B cell (primary cell): Measurements from ENCODE around the gene CERS2. TPM values are rescaled to one million over a fixed set of nuclear protein-coding genes. Genes with fewer than 3 reads are reported as not detected.

Experiments
- ATAC-seq: fragments of 200-7000 bp; cut with Tn5 transposase; one replicate; pipeline ENCODE4 v1.10.0; 2021; ENCODE audit warnings: low read depth, mild to moderate bottlenecking, moderate number of reproducible peaks, moderate library complexity
- CTCF ChIA-PET: fragments of 350-600 bp; sonication (Branson Sonifier 250); formaldehyde crosslinking; loops from one replicate; lab custom pipeline; 2021; ENCODE audit warnings: antibody characterized with exemption, inconsistent platforms; lab: Charles Lee
- POLR2A ChIA-PET: fragments of 350-600 bp; sonication (Branson Sonifier 250); formaldehyde crosslinking; loops from one replicate; lab custom pipeline; 2021; ENCODE audit warnings: antibody characterized with exemption; lab: Charles Lee
- DNase-seq: peaks from one replicate; pipeline ENCODE4 v3.0.0; 2013
- H2AFZ ChIP-seq: 2 replicates; pipeline ENCODE4 v1.6.1; 2012; ENCODE audit warnings: mild to moderate bottlenecking, low read depth, low read length; ENCODE audit not compliant: insufficient read depth, poor library complexity, severe bottlenecking
- H3K27ac ChIP-seq, 2 donors: 1 replicate in 1 of 2; 2 replicates in 1 of 2; pipeline ENCODE4 v1.5.1; 2012 to 2013; ENCODE audit warnings: low read length in 2 of 2, mild to moderate bottlenecking in 2 of 2, moderate library complexity in 1 of 2
- H3K27me3 ChIP-seq, 4 experiments: fragments of 200-600 bp in 1 of 4; sonication (generic) in 1 of 4; replicated peaks in 1 of 4; 1 replicate in 2 of 4; 2 replicates in 2 of 4; pipeline versions ENCODE4 v1.6.1 to v1.7.0; 2013 to 2016; ENCODE audit warnings: low read length in 3 of 4, mild to moderate bottlenecking in 2 of 4, mixed read lengths in 1 of 4, moderate library complexity in 1 of 4; ENCODE audit not compliant: insufficient read depth in 4 of 4, control insufficient read depth in 3 of 4; ENCODE audit errors: control extremely low read depth in 1 of 4
- H3K36me3 ChIP-seq, 2 experiments: replicated peaks in 1 of 2; 1 replicate in 1 of 2; 2 replicates in 1 of 2; pipeline versions ENCODE4 v1.6.1 to v1.7.1; 2013; ENCODE audit warnings: low read length in 1 of 2; ENCODE audit not compliant: insufficient read depth in 2 of 2, control insufficient read depth in 1 of 2; ENCODE audit errors: control extremely low read depth in 1 of 2, extremely low read depth in 1 of 2
- H3K4me1 ChIP-seq, 2 donors: fragments of 200-600 bp in 1 of 2; sonication (generic) in 1 of 2; 1 replicate in 1 of 2; 2 replicates in 1 of 2; pipeline versions ENCODE4 v1.5.1 to v1.6.1; 2013 to 2017; ENCODE audit warnings: low read length in 2 of 2; ENCODE audit not compliant: control insufficient read depth in 2 of 2, insufficient read depth in 2 of 2
- H3K4me2 ChIP-seq: replicated peaks from 2 replicates; pipeline ENCODE3; 2012; ENCODE audit warnings: mild to moderate bottlenecking, low read depth, low read length; ENCODE audit not compliant: poor library complexity, severe bottlenecking
- H3K4me3 ChIP-seq, 5 experiments: fragments of 200-600 bp in 1 of 5; sonication (generic) in 1 of 5; 1 replicate in 3 of 5; 2 replicates in 2 of 5; pipeline versions ENCODE4 v1.5.1 to v1.7.0; 2011 to 2016; ENCODE audit warnings: low read length in 4 of 5, mild to moderate bottlenecking in 4 of 5, low read depth in 2 of 5, control low read depth in 1 of 5, moderate library complexity in 1 of 5; ENCODE audit not compliant: insufficient read depth in 1 of 5; ENCODE audit errors: control extremely low read depth in 1 of 5, extremely low read depth in 1 of 5
- H3K79me2 ChIP-seq: fragments of 200-600 bp; sonication (generic); one replicate; pipeline ENCODE4 v1.6.0; 2016; ENCODE audit warnings: low read length; ENCODE audit not compliant: control insufficient read depth, insufficient read depth
- H3K9ac ChIP-seq: fragments of 200-600 bp; sonication (generic); 2 replicates; pipeline ENCODE4 v1.6.1; 2017; ENCODE audit warnings: mild to moderate bottlenecking, low read length, moderate library complexity
- H3K9me3 ChIP-seq, 3 donors: one replicate each; pipeline versions ENCODE4 v1.6.1 to v1.7.1; 2013; ENCODE audit warnings: low read length in 2 of 3; ENCODE audit not compliant: control insufficient read depth in 2 of 3, insufficient read depth in 1 of 3; ENCODE audit errors: control extremely low read depth in 1 of 3
- H4K20me1 ChIP-seq: 2 replicates; pipeline ENCODE4 v1.6.0; 2012; ENCODE audit warnings: mild to moderate bottlenecking, low read length; ENCODE audit not compliant: insufficient read depth, control insufficient read depth, poor library complexity, severe bottlenecking
- H3K27ac Mint-ChIP-seq: one replicate; pipeline ENCODE4 v1.8.0; 2021; ENCODE audit warnings: mixed read lengths
- H3K27me3 Mint-ChIP-seq: one replicate; pipeline ENCODE4 v1.8.0; 2021; ENCODE audit warnings: mixed read lengths
- H3K4me1 Mint-ChIP-seq: one replicate; pipeline ENCODE4 v1.8.0; 2021; ENCODE audit warnings: mixed read lengths
- H3K4me3 Mint-ChIP-seq: one replicate; pipeline ENCODE4 v1.8.0; 2021; ENCODE audit warnings: mixed read lengths
- H3K9me3 Mint-ChIP-seq: one replicate; pipeline ENCODE4 v1.8.0; 2022; ENCODE audit warnings: mixed read lengths; ENCODE audit not compliant: insufficient read depth
- CTCF ChIP-seq: fragments of 200-600 bp; IDR thresholded peaks from one replicate; pipeline ENCODE4 v1.8.0; 2022; ENCODE audit warnings: antibody characterized with exemption, mild to moderate bottlenecking
- EZH2 ChIP-seq: IDR thresholded peaks from 2 replicates; pipeline ENCODE4 v1.6.1; 2012; ENCODE audit warnings: borderline replicate concordance, low read depth, mild to moderate bottlenecking, moderate library complexity, low read length; ENCODE audit not compliant: insufficient read depth, poor library complexity, severe bottlenecking
- WGBS: methylation state at CpG from one replicate; pipeline ENCODE4 v1.1.5; 2013; ENCODE audit warnings: missing lambda C conversion rate; ENCODE audit not compliant: insufficient coverage; 5-methylcytosine and 5-hydroxymethylcytosine counted together
- intact Hi-C: fragments of 100-400 bp; cut with micrococcal nuclease; formaldehyde crosslinking; loops from one replicate; pipeline ENCODE4 v1.10.0; 2022
- polyA plus RNA-seq: library from polyadenylated mRNA; depleted of rRNA; stranded (reverse); fragments of >200 nt; gene quantifications from 2 replicates; pipeline ENCODE4 v1.2.3, GENCODE V29; 2012
- small RNA-seq: library from RNA; depleted of rRNA; stranded (forward); fragments of <200 nt; gene quantifications from one replicate; pipeline ENCODE3, GENCODE V24; 2012; ENCODE audit warnings: low replicate concordance, low read depth; ENCODE audit not compliant: insufficient read length
- total RNA-seq, 2 donors: library from RNA; stranded (reverse); fragments of 120-200 nt in 1 of 2; gene quantifications; 1 replicate in 1 of 2; 2 replicates in 1 of 2; pipeline versions ENCODE4 v1.2.3 to v1.2.4, GENCODE V29; 2013 to 2022

CERS2 gene
- total and polyA plus RNA-seq, 2 donors (not counting 1 experiment from before 2014, with no cell fraction given): 68.4 to 130 TPM

DNA sequence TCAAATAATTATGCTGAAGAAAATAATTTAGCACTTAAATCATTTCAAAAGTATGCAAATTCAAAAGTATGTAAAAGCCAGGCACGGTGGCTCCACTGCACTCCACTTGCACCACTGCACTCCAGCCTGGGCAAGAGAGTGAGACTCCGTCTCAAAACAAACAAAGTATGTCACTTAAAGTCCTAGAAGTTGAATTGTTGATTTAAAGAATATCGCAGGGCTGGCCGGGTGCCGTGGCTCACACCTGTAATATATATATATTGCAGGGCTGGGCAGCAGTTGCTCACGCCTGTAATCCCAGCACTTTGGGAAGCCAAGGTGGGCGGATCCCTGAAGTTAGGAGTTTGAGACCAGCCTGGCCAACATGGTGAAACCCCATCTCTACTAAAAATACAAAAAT, 57.2 kb downstream of the CERS2 start:
- ChIA-PET POLR2A (no interaction called here), CTCF (no interaction called here)
- H3K27me3 ChIP-seq: no peaks in the 10 kb centered on the region
- no peak for TF ChIP-seq CTCF
- no peak for TF ChIP-seq EZH2
- Mint-ChIP-seq H3K4me1 (peaks cover 3% of the 10 kb centered on the region), H3K27me3 (no peaks in the 10 kb centered on the region), H3K4me3 (no peak overlapping the region), H3K9me3 (no peaks in the 10 kb centered on the region), H3K27ac (no peak overlapping the region)
- intact Hi-C loops: no loop called here
- ATAC-seq: no peak
- no peak overlapping the region for H3K4me2 ChIP-seq
- no peak for DNase-seq
- no peaks in the 10 kb centered on the region for H4K20me1 ChIP-seq
- peaks cover 3 to 4% of the 10 kb centered on the region in 2 donors for H3K4me1 ChIP-seq
- H3K36me3 ChIP-seq: no peaks in the 10 kb centered on the region
- H3K4me3 ChIP-seq: no peak overlapping the region
- no peak overlapping the region for H3K27ac ChIP-seq
- H2AFZ ChIP-seq: no peak overlapping the region
- no peaks in the 10 kb centered on the region for H3K79me2 ChIP-seq
- H3K9me3 ChIP-seq: no peaks in the 10 kb centered on the region
- WGBS: no CpG with 5 or more reads among the region's 7 CpGs
- no peak overlapping the region for H3K9ac ChIP-seq

Small RNAs within 50 kb of the gene (small RNA-seq; reads per million reads assigned to genes)
- not detected for gene RNU6-884P

Other genes with a start within 250 kb of the CERS2 start
- 221 and 241 TPM in 2 replicates for gene CTSS, start 209.1 kb downstream of the CERS2 start, total RNA-seq
- 89.6 and 106 TPM in 2 replicates for gene CTSS, start 209.1 kb downstream of the CERS2 start, polyA plus RNA-seq
- gene CTSK, start 166.6 kb downstream of the CERS2 start, total RNA-seq: 5.3 and 5.9 TPM in 2 replicates
- 6.0 and 9.2 TPM in 2 replicates for gene CTSK, start 166.6 kb downstream of the CERS2 start, polyA plus RNA-seq
- gene ARNT, start 98.2 kb downstream of the CERS2 start, total RNA-seq: 48.2 and 48.6 TPM in 2 replicates
- gene ARNT, start 98.2 kb downstream of the CERS2 start, polyA plus RNA-seq: 17.6 and 21.0 TPM in 2 replicates
- gene CTXND2, start 87.7 kb downstream of the CERS2 start, total RNA-seq: not detected in 2 replicates
- gene CTXND2, start 87.7 kb downstream of the CERS2 start, polyA plus RNA-seq: not detected in 2 replicates
- 115 and 133 TPM in 2 replicates for gene SETDB1, start 48.5 kb downstream of the CERS2 start, total RNA-seq
- 57.4 and 79.6 TPM in 2 replicates for gene SETDB1, start 48.5 kb downstream of the CERS2 start, polyA plus RNA-seq
- 0.62 TPM in 1 of 2 replicates, not detected in the other for gene ANXA9, start 7.5 kb upstream of the CERS2 start, total RNA-seq
- 0.07 and 0.09 TPM in 2 replicates for gene ANXA9, start 7.5 kb upstream of the CERS2 start, polyA plus RNA-seq
- gene MINDY1, start 32.1 kb upstream of the CERS2 start, total RNA-seq: 16.1 and 16.5 TPM in 2 replicates
- gene MINDY1, start 32.1 kb upstream of the CERS2 start, polyA plus RNA-seq: 4.8 and 7.6 TPM in 2 replicates
- 20.8 and 21.3 TPM in 2 replicates for gene PRUNE1, start 33.6 kb upstream of the CERS2 start, total RNA-seq
- gene PRUNE1, start 33.6 kb upstream of the CERS2 start, polyA plus RNA-seq: 13.3 and 15.9 TPM in 2 replicates
- gene BNIPL, start 61.8 kb upstream of the CERS2 start, total RNA-seq: 1.8 and 2.5 TPM in 2 replicates
- 0.81 and 2.8 TPM in 2 replicates for gene BNIPL, start 61.8 kb upstream of the CERS2 start, polyA plus RNA-seq
- gene C1orf56, start 72.9 kb upstream of the CERS2 start, total RNA-seq: 4.5 and 7.6 TPM in 2 replicates
- 2.4 and 2.5 TPM in 2 replicates for gene C1orf56, start 72.9 kb upstream of the CERS2 start, polyA plus RNA-seq
- gene CDC42SE1, start 84.8 kb upstream of the CERS2 start, total RNA-seq: 230 and 238 TPM in 2 replicates
- gene CDC42SE1, start 84.8 kb upstream of the CERS2 start, polyA plus RNA-seq: 366 and 419 TPM in 2 replicates
- 1.1 and 1.5 TPM in 2 replicates for gene MLLT11, start 85.6 kb upstream of the CERS2 start, total RNA-seq
- 2.4 and 2.7 TPM in 2 replicates for gene MLLT11, start 85.6 kb upstream of the CERS2 start, polyA plus RNA-seq
- 22.4 and 22.9 TPM in 2 replicates for gene GABPB2, start 95.9 kb upstream of the CERS2 start, total RNA-seq
- gene GABPB2, start 95.9 kb upstream of the CERS2 start, polyA plus RNA-seq: 15.1 and 22.3 TPM in 2 replicates
- gene SEMA6C, start 171.8 kb upstream of the CERS2 start, total RNA-seq: 0.86 and 1.5 TPM in 2 replicates
- 0.81 and 1.3 TPM in 2 replicates for gene SEMA6C, start 171.8 kb upstream of the CERS2 start, polyA plus RNA-seq
- 14.9 and 17.6 TPM in 2 replicates for gene TNFAIP8L2, start 181.8 kb upstream of the CERS2 start, total RNA-seq
- gene TNFAIP8L2, start 181.8 kb upstream of the CERS2 start, polyA plus RNA-seq: 5.5 and 9.1 TPM in 2 replicates
- 5.8 TPM in 2 replicates for gene LYSMD1, start 191.1 kb upstream of the CERS2 start, total RNA-seq
- 0.68 and 1.4 TPM in 2 replicates for gene LYSMD1, start 191.1 kb upstream of the CERS2 start, polyA plus RNA-seq
- gene SCNM1, start 191.3 kb upstream of the CERS2 start, total RNA-seq: 53.6 and 57.6 TPM in 2 replicates
- 38.2 and 46.5 TPM in 2 replicates for gene SCNM1, start 191.3 kb upstream of the CERS2 start, polyA plus RNA-seq
- gene TMOD4, start 201.1 kb upstream of the CERS2 start, total RNA-seq: 3.5 and 5.1 TPM in 2 replicates
- gene TMOD4, start 201.1 kb upstream of the CERS2 start, polyA plus RNA-seq: 1.7 and 2.3 TPM in 2 replicates
- gene VPS72, start 215.4 kb upstream of the CERS2 start, total RNA-seq: 48.7 and 71.3 TPM in 2 replicates
- 30.3 and 42.1 TPM in 2 replicates for gene VPS72, start 215.4 kb upstream of the CERS2 start, polyA plus RNA-seq
- gene PIP5K1A, start 223.7 kb upstream of the CERS2 start, total RNA-seq: 76.1 and 78.4 TPM in 2 replicates
- gene PIP5K1A, start 223.7 kb upstream of the CERS2 start, polyA plus RNA-seq: 57.4 and 59.4 TPM in 2 replicates